Measurements from ENCODE around the gene PRPSAP2. TPM values are rescaled to one million over a fixed set of nuclear protein-coding genes. Genes with fewer than 3 reads are reported as not detected.

The PRPSAP2 gene
- total and polyA plus RNA-seq, 3 donors from 2014 or later: 42.8 to 56.1 (median 55.4) TPM

GRCh38 chr17:18925187-18925586 lies 67.3 kb downstream of the PRPSAP2 start:
- H3K27ac ChIP-seq: no peak overlapping the region
- H3K4me1 ChIP-seq: peaks cover 3% of the 10 kb centered on the region
- no peak for TF ChIP-seq POLR2A (IDR thresholded peaks at IDR 0.05)
- TF ChIP-seq CTCF (IDR thresholded peaks at IDR 0.05): no peak
- WGBS, 2 donors: 100% methylated on average over 1 of the region's 1 CpG
- DNase-seq: no peak
- intact Hi-C loops (cut with DNase I; ENCODE audit: low total_unique reads): no loop called here
- no peaks in the 10 kb centered on the region for H3K36me3 ChIP-seq (ENCODE audit: low read depth, missing control alignments)
- H3K27me3 ChIP-seq: no peaks in the 10 kb centered on the region
- no peaks in the 10 kb centered on the region for H3K9me3 ChIP-seq
- H3K4me3 ChIP-seq: no peak overlapping the region

- no peak for DNase-seq
- Histone ChIP-seq H3K27me3 (no peaks in the 10 kb centered on the region), H3K27ac (no peak overlapping the region), H3K4me1 (no peaks in the 10 kb centered on the region), H3K36me3 (ENCODE audit: low read depth, missing control alignments) (no peaks in the 10 kb centered on the region), H3K4me3 (no peak overlapping the region), H3K9me3 (no peaks in the 10 kb centered on the region)
- WGBS, 2 donors: 90 to 94% methylated on average over 9 of the region's 9 CpGs
- intact Hi-C loops (cut with DNase I; ENCODE audit: low total_unique reads): no loop called here
- TF ChIP-seq CTCF (IDR thresholded peaks at IDR 0.05) (no peak), POLR2A (IDR thresholded peaks at IDR 0.05) (no peak)
These were observed 70.7 kb downstream of the PRPSAP2 start for GRCh38 chr17:18928628-18929125.

- H3K9me3 ChIP-seq: no peaks in the 10 kb centered on the region
- no peaks in the 10 kb centered on the region for H3K4me1 ChIP-seq
- TF ChIP-seq POLR2A (IDR thresholded peaks at IDR 0.05) (no peak), CTCF (IDR thresholded peaks at IDR 0.05) (no peak)
- DNase-seq: no peak
- H3K36me3 ChIP-seq (ENCODE audit: low read depth, missing control alignments): no peaks in the 10 kb centered on the region
- H3K4me3 ChIP-seq: no peak overlapping the region
- intact Hi-C loops (cut with DNase I; ENCODE audit: low total_unique reads): no loop called here
- H3K27me3 ChIP-seq: no peaks in the 10 kb centered on the region
- no peak overlapping the region for H3K27ac ChIP-seq
- 71 to 75% methylated on average over 5 of the region's 5 CpGs for WGBS, 2 donors
These were observed 74.6 kb downstream of the PRPSAP2 start for GRCh38 chr17:18932360-18933055.

GRCh38 chr17:18933102-18934058 lies 75.4 kb downstream of the PRPSAP2 start:
- no peaks in the 10 kb centered on the region for H3K36me3 ChIP-seq (ENCODE audit: low read depth, missing control alignments)
- 79 to 80% methylated on average over 14 of the region's 14 CpGs for WGBS, 2 donors
- TF ChIP-seq CTCF (IDR thresholded peaks at IDR 0.05) (no peak), POLR2A (IDR thresholded peaks at IDR 0.05) (no peak)
- intact Hi-C loops (cut with DNase I; ENCODE audit: low total_unique reads): no loop called here
- H3K4me1 ChIP-seq: no peaks in the 10 kb centered on the region
- H3K27me3 ChIP-seq: no peaks in the 10 kb centered on the region
- no peak overlapping the region for H3K27ac ChIP-seq
- no peak overlapping the region for H3K4me3 ChIP-seq
- no peaks in the 10 kb centered on the region for H3K9me3 ChIP-seq
- no peak for DNase-seq

Measured in testis (tissue), 3 donors.